Prostate gland (tissue), 2 donors: ENCODE measurements around the gene FRMD5.

Source experiments
- POLR2A ChIP-seq: fragments of 450-650 bp; IDR thresholded peaks from one replicate; pipeline ENCODE4 v1.6.1; 2016; ENCODE audit warnings: antibody characterized with exemption, mild to moderate bottlenecking
- POLR2AphosphoS5 ChIP-seq: sonication (generic); formaldehyde crosslinking; IDR thresholded peaks from one replicate; pipeline ENCODE4 v1.6.1; 2017; ENCODE audit warnings: antibody characterized with exemption
- TF ChIP-seq, protein P1 (sequence below), 4 experiments: fragments of 200-600 bp in 2 of 4; fragments of 450-650 bp in 2 of 4; sonication (generic) in 2 of 4; IDR thresholded peaks; 1 replicate in 3 of 4; 2 replicates in 1 of 4; pipeline ENCODE4 v1.5.1; 2016 to 2019; ENCODE audit warnings: antibody characterized with exemption in 4 of 4, mild to moderate bottlenecking in 2 of 4, moderate library complexity in 2 of 4

DNA sequence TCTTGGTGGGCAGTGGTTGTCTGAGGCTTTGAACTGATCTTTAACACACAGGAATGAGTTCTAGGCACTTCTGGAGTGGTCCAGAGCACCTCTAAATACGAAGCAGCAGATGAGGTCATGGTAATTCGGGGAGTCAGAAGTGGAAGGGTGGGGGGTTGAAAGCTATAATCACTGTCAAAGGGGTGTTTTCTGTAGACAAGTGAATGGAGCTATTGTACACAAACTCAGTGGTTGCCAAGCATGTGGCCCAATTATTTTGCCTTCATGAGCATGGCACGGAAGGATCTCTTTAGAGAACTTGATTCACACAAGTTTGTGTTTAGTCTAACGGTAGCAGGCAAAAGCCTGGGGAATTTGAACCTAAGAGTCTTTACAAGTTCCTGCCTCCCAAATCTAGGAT is 6.3 kb downstream of the FRMD5 start:
- TF ChIP-seq, protein P1, sequence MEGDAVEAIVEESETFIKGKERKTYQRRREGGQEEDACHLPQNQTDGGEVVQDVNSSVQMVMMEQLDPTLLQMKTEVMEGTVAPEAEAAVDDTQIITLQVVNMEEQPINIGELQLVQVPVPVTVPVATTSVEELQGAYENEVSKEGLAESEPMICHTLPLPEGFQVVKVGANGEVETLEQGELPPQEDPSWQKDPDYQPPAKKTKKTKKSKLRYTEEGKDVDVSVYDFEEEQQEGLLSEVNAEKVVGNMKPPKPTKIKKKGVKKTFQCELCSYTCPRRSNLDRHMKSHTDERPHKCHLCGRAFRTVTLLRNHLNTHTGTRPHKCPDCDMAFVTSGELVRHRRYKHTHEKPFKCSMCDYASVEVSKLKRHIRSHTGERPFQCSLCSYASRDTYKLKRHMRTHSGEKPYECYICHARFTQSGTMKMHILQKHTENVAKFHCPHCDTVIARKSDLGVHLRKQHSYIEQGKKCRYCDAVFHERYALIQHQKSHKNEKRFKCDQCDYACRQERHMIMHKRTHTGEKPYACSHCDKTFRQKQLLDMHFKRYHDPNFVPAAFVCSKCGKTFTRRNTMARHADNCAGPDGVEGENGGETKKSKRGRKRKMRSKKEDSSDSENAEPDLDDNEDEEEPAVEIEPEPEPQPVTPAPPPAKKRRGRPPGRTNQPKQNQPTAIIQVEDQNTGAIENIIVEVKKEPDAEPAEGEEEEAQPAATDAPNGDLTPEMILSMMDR (IDR thresholded peaks at IDR 0.05), result no peak
- TF ChIP-seq POLR2A, result no peak
- TF ChIP-seq POLR2AphosphoS5, result no peak
